Neural progenitor cell (in vitro differentiated cells): Measurements from ENCODE around the gene LMF1. TPM values are rescaled to one million over a fixed set of nuclear protein-coding genes. Genes with fewer than 3 reads are reported as not detected.

Experiments
- DNase-seq: peaks from one replicate; pipeline ENCODE4 v3.0.0-alpha.2; 2016; ENCODE audit warnings: low spot score
- H2AFZ ChIP-seq: fragments of 200-600 bp; sonication (generic); replicated peaks from 2 replicates; pipeline ENCODE4 v1.6.1; 2016; ENCODE audit warnings: antibody characterized with exemption
- H3F3A ChIP-seq: fragments of 200-600 bp; sonication (generic); 2 replicates; pipeline ENCODE4 v1.6.1; 2016; ENCODE audit warnings: antibody characterized with exemption, low read depth
- H3K27ac ChIP-seq: fragments of 200-600 bp; sonication (generic); 2 replicates; pipeline ENCODE4 v1.5.1; 2016; ENCODE audit warnings: mild to moderate bottlenecking
- H3K27me3 ChIP-seq: fragments of 200-600 bp; sonication (generic); 2 replicates; pipeline ENCODE4 v1.6.1; 2016; ENCODE audit warnings: mild to moderate bottlenecking, moderate library complexity
- H3K36me3 ChIP-seq: fragments of 200-600 bp; sonication (generic); 2 replicates; pipeline ENCODE4 v1.5.1; 2016
- H3K4me1 ChIP-seq: fragments of 200-600 bp; sonication (generic); 2 replicates; pipeline ENCODE4 v1.6.1; 2016; ENCODE audit warnings: mixed run types
- H3K4me2 ChIP-seq: fragments of 200-600 bp; sonication (generic); 2 replicates; pipeline ENCODE4 v1.6.1; 2016
- H3K4me3 ChIP-seq: fragments of 200-600 bp; sonication (generic); 2 replicates; pipeline ENCODE4 v1.5.1; 2016
- H3K79me2 ChIP-seq: fragments of 200-600 bp; sonication (generic); 2 replicates; pipeline ENCODE4 v1.6.1; 2016; ENCODE audit warnings: low read depth
- H3K9ac ChIP-seq: fragments of 200-600 bp; sonication (generic); 2 replicates; pipeline ENCODE4 v1.6.1; 2016
- H3K9me3 ChIP-seq: fragments of 200-600 bp; sonication (generic); 2 replicates; pipeline ENCODE4 v1.5.1; 2016; ENCODE audit warnings: low read depth
- H4K20me1 ChIP-seq: fragments of 200-600 bp; sonication (generic); 2 replicates; pipeline ENCODE4 v1.6.1; 2016; ENCODE audit warnings: low read depth
- H3K27ac Mint-ChIP-seq: 3 replicates; pipeline ENCODE4 v1.8.0; 2021; ENCODE audit warnings: mixed read lengths
- H3K27me3 Mint-ChIP-seq: 2 replicates; pipeline ENCODE4 v1.8.0; 2022; ENCODE audit warnings: low read depth, mild to moderate bottlenecking, inconsistent platforms, moderate library complexity, mixed read lengths; ENCODE audit not compliant: insufficient read depth
- H3K36me3 Mint-ChIP-seq: 3 replicates; pipeline ENCODE4 v1.8.0; 2021; ENCODE audit warnings: mixed read lengths
- H3K4me1 Mint-ChIP-seq: 3 replicates; pipeline ENCODE4 v1.8.0; 2021; ENCODE audit warnings: mixed read lengths
- H3K4me3 Mint-ChIP-seq: 3 replicates; pipeline ENCODE4 v1.8.0; 2021; ENCODE audit warnings: mild to moderate bottlenecking, moderate library complexity, mixed read lengths
- H3K9me3 Mint-ChIP-seq: 3 replicates; pipeline ENCODE4 v1.8.0; 2020; ENCODE audit warnings: mixed read lengths
- EZH2 ChIP-seq: fragments of 200-600 bp; sonication (generic); IDR thresholded peaks from 2 replicates; pipeline ENCODE4 v1.6.1; 2017; ENCODE audit warnings: antibody characterized with exemption, mild to moderate bottlenecking, moderate library complexity
- EZH2phosphoT487 ChIP-seq: fragments of 200-600 bp; sonication (generic); IDR thresholded peaks from 2 replicates; pipeline ENCODE4 v1.6.1; 2017; ENCODE audit warnings: antibody characterized with exemption
- total RNA-seq: library from RNA; depleted of rRNA; stranded (reverse); fragments of >200 nt; gene quantifications from 2 replicates; pipeline ENCODE4 v1.2.3, GENCODE V29; 2015; ENCODE audit warnings: low replicate concordance
- TF ChIP-seq, protein P1 (sequence below): fragments of 200-600 bp; sonication (generic); IDR thresholded peaks from 2 replicates; pipeline ENCODE4 v1.5.1; 2017; ENCODE audit warnings: antibody characterized with exemption, mild to moderate bottlenecking

The LMF1 gene
- total RNA-seq, 1 donor from 2014 or later, result 3.4 TPM

DNA sequence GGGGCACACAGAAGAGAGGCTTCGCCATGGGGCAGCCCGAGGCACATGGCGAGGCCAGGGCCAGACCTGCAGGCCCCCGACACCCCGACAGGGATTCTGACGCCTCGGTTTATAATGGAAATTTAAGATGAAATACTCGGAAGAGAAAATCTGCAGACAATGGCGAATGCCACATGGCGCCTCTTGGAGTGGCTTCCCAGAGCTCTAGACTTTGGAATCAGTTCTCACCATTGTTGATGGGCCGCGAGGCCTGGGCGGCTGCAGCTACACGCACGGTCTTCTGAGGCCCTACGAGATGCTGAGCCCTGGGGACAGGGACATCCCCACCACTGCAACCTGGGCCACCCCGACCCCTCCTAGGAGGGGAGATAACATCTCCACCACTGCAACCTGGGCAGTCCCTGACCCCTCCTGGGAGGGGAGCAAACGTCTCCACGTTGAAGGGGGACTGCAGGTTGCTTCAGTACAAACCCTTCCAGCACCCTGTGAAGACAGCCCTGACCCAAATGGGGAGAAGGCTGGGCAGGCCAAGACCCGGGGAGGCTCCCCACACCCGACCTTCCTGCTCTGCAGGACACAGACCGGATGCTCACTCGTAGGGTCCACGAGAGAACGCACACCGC lies 56.9 kb downstream of the LMF1 start:
- no peaks in the 10 kb centered on the region for H4K20me1 ChIP-seq
- H3K36me3 Mint-ChIP-seq, result peaks cover 16% of the 10 kb centered on the region
- no peaks in the 10 kb centered on the region for H3K27me3 ChIP-seq
- no peak overlapping the region for H3K27ac ChIP-seq
- H3K36me3 ChIP-seq, result no peaks in the 10 kb centered on the region
- peaks cover 12% of the 10 kb centered on the region for H3K4me1 Mint-ChIP-seq
- H3K4me1 ChIP-seq, result peaks cover 3% of the 10 kb centered on the region
- H3K4me3 ChIP-seq, result no peak overlapping the region
- TF ChIP-seq EZH2phosphoT487, result no peak
- TF ChIP-seq EZH2, result no peak
- TF ChIP-seq, protein P1, sequence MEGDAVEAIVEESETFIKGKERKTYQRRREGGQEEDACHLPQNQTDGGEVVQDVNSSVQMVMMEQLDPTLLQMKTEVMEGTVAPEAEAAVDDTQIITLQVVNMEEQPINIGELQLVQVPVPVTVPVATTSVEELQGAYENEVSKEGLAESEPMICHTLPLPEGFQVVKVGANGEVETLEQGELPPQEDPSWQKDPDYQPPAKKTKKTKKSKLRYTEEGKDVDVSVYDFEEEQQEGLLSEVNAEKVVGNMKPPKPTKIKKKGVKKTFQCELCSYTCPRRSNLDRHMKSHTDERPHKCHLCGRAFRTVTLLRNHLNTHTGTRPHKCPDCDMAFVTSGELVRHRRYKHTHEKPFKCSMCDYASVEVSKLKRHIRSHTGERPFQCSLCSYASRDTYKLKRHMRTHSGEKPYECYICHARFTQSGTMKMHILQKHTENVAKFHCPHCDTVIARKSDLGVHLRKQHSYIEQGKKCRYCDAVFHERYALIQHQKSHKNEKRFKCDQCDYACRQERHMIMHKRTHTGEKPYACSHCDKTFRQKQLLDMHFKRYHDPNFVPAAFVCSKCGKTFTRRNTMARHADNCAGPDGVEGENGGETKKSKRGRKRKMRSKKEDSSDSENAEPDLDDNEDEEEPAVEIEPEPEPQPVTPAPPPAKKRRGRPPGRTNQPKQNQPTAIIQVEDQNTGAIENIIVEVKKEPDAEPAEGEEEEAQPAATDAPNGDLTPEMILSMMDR, result no peak
- no peaks in the 10 kb centered on the region for H3F3A ChIP-seq
- no peak overlapping the region for H3K27ac Mint-ChIP-seq
- peaks cover 3% of the 10 kb centered on the region for H3K27me3 Mint-ChIP-seq
- H3K79me2 ChIP-seq, result no peaks in the 10 kb centered on the region
- no peaks in the 10 kb centered on the region for H3K9me3 ChIP-seq
- no peak overlapping the region for H3K4me3 Mint-ChIP-seq
- no peak for DNase-seq
- no peak overlapping the region for H2AFZ ChIP-seq
- H3K4me2 ChIP-seq, result no peak overlapping the region
- no peaks in the 10 kb centered on the region for H3K9me3 Mint-ChIP-seq
- no peak overlapping the region for H3K9ac ChIP-seq

DNA sequence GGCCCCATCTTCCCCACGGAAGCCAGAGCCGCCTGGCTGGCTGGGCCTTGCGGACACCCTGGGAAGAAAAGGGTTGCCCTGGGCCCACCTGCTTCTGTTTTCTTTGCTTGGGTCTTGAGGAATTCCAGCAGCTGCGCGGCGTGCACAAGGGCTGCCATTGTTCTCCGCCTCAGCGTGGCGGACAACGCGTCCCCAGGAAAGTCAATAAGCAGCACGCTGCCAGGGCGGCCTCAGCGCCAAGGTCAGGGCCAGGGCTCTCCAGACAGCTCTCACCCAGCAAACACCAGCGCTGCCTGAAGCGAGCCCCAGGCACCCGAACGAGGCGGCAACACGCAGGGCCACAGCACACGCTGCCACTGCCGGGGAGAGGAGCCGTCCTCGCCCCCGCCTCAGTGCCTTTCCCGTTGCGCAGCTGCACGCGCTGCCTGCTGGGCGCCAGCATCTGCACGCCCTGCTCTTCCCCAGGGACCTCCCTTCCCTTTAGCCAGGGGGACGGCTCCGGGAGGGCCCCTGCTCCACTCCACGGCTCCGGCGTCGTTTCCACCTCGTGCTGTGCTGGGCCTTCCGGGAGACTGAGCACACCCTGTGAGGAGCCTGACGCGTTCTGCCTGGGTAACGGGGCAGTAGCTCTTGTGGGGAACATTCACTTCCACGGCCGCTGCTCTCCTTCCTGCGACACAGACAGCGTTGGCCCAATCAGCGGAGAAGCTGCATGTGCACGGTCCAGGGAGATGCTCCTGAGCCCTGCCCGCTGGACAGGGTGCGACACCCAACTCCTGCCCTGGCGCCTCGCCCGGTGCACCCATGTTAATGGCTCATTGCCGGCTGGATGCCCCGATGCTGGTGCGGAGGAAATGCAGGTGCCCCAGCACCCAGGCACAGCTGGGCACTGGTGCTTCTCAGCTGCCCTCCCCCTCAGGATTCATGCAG lies 57.8 kb downstream of the LMF1 start:
- H3K9ac ChIP-seq, result no peak overlapping the region
- no peak overlapping the region for H3K4me3 Mint-ChIP-seq
- no peak overlapping the region for H3K4me3 ChIP-seq
- peak; percentile 40 for DNase-seq
- peak overlapping the region; percentile 37 for H3K27ac Mint-ChIP-seq
- H3K27me3 Mint-ChIP-seq, result peaks cover 3% of the 10 kb centered on the region
- peaks cover 7% of the 10 kb centered on the region for H3K4me1 Mint-ChIP-seq
- no peaks in the 10 kb centered on the region for H3K9me3 ChIP-seq
- H3K4me1 ChIP-seq, result peaks cover under 1% of the 10 kb centered on the region
- no peaks in the 10 kb centered on the region for H3K27me3 ChIP-seq
- H3K4me2 ChIP-seq, result no peak overlapping the region
- H3K36me3 ChIP-seq, result no peaks in the 10 kb centered on the region
- no peaks in the 10 kb centered on the region for H3F3A ChIP-seq
- peaks cover under 1% of the 10 kb centered on the region for H4K20me1 ChIP-seq
- TF ChIP-seq EZH2phosphoT487, result no peak
- TF ChIP-seq EZH2, result no peak
- TF ChIP-seq, protein P1, result no peak
- no peak overlapping the region for H2AFZ ChIP-seq
- peaks cover 14% of the 10 kb centered on the region for H3K36me3 Mint-ChIP-seq
- H3K27ac ChIP-seq, result no peak overlapping the region
- no peaks in the 10 kb centered on the region for H3K9me3 Mint-ChIP-seq
- H3K79me2 ChIP-seq, result no peaks in the 10 kb centered on the region

GRCh38 chr16:912322-912683 lies 58.5 kb downstream of the LMF1 start:
- H3K9me3 Mint-ChIP-seq, result no peaks in the 10 kb centered on the region
- Histone ChIP-seq H3K4me1 (no peaks in the 10 kb centered on the region), H4K20me1 (peaks cover 2% of the 10 kb centered on the region), H3K27me3 (no peaks in the 10 kb centered on the region), H3K4me2 (no peak overlapping the region), H3K4me3 (no peak overlapping the region), H3K36me3 (no peaks in the 10 kb centered on the region), H3F3A (no peaks in the 10 kb centered on the region), H3K27ac (no peak overlapping the region), H3K9ac (no peak overlapping the region), H3K9me3 (no peaks in the 10 kb centered on the region), H2AFZ (no peak overlapping the region), H3K79me2 (no peaks in the 10 kb centered on the region)
- peaks cover 4% of the 10 kb centered on the region for H3K4me1 Mint-ChIP-seq
- H3K27me3 Mint-ChIP-seq, result peaks cover 3% of the 10 kb centered on the region
- TF ChIP-seq EZH2 (no peak), EZH2phosphoT487 (no peak)
- TF ChIP-seq, protein P1, result no peak
- no peak for DNase-seq
- no peak overlapping the region for H3K27ac Mint-ChIP-seq
- H3K4me3 Mint-ChIP-seq, result no peak overlapping the region
- H3K36me3 Mint-ChIP-seq, result peaks cover 20% of the 10 kb centered on the region
